Smooth muscle cell (in vitro differentiated cells): ENCODE data around the gene NKX1-2. TPM values are rescaled to one million over a fixed set of nuclear protein-coding genes. Genes with fewer than 3 reads are reported as not detected.

Experiments
- DNase-seq: peaks from one replicate; lab custom pipeline; 2025; ENCODE audit not compliant: unreplicated experiment; lab: John Stamatoyannopoulos, UW
- H2AFZ ChIP-seq: fragments of 200-600 bp; sonication (generic); 2 replicates; pipeline ENCODE4 v1.6.0; 2016; ENCODE audit warnings: antibody characterized with exemption, low read depth, mild to moderate bottlenecking
- H3F3A ChIP-seq: fragments of 200-600 bp; sonication (generic); 2 replicates; pipeline ENCODE4 v1.6.0; 2017; ENCODE audit warnings: antibody characterized with exemption, low read depth
- H3K27ac ChIP-seq: fragments of 200-600 bp; sonication (generic); 2 replicates; pipeline ENCODE4 v1.5.1; 2016; ENCODE audit warnings: low read depth, mild to moderate bottlenecking
- H3K27me3 ChIP-seq: fragments of 200-600 bp; sonication (generic); 2 replicates; pipeline ENCODE4 v1.6.1; 2016; ENCODE audit warnings: low read depth, mild to moderate bottlenecking
- H3K36me3 ChIP-seq: fragments of 200-600 bp; sonication (generic); 2 replicates; pipeline ENCODE4 v1.5.1; 2016; ENCODE audit warnings: low read depth
- H3K4me1 ChIP-seq: fragments of 200-600 bp; sonication (generic); 2 replicates; pipeline ENCODE4 v1.5.1; 2016; ENCODE audit warnings: low read depth
- H3K4me2 ChIP-seq: fragments of 200-600 bp; sonication (generic); 2 replicates; pipeline ENCODE4 v1.6.0; 2016; ENCODE audit warnings: mild to moderate bottlenecking
- H3K4me3 ChIP-seq: fragments of 200-600 bp; sonication (generic); 2 replicates; pipeline ENCODE4 v1.5.1; 2016; ENCODE audit warnings: mild to moderate bottlenecking
- H3K79me2 ChIP-seq: fragments of 200-600 bp; sonication (generic); 2 replicates; pipeline ENCODE4 v1.6.0; 2016; ENCODE audit warnings: low read depth, mild to moderate bottlenecking
- H3K9ac ChIP-seq: fragments of 200-600 bp; sonication (generic); 2 replicates; pipeline ENCODE4 v1.6.0; 2016; ENCODE audit warnings: low read depth
- H3K9me3 ChIP-seq: fragments of 200-600 bp; sonication (generic); replicated peaks from 2 replicates; pipeline ENCODE4 v1.5.1; 2016; ENCODE audit warnings: low read depth
- H4K20me1 ChIP-seq: fragments of 200-600 bp; sonication (generic); 2 replicates; pipeline ENCODE4 v1.6.0; 2016; ENCODE audit warnings: low read depth
- WGBS: methylation state at CpG from one replicate; pipeline ENCODE4 v1.1.7; 2016; ENCODE audit warnings: low lambda C conversion rate; 5-methylcytosine and 5-hydroxymethylcytosine counted together
- polyA plus RNA-seq: library from polyadenylated mRNA; unstranded; fragments of >200 nt; fragmentation: Nextera tagmentation; extraction: Ambion mirVana; gene quantifications from 2 replicates; pipeline ENCODE4 v1.2.1, GENCODE V29; 2016
- total RNA-seq: library from RNA; depleted of rRNA; stranded (reverse); fragments of >200 nt; gene quantifications from 2 replicates; pipeline ENCODE4 v1.2.3, GENCODE V29; 2014
- TF ChIP-seq, protein P1 (sequence below): fragments of 200-600 bp; sonication (generic); IDR thresholded peaks from 2 replicates; pipeline ENCODE4 v1.5.1; 2017; ENCODE audit warnings: borderline replicate concordance, mild to moderate bottlenecking, antibody characterized with exemption; ENCODE audit not compliant: insufficient read depth, poor library complexity, severe bottlenecking

Gene NKX1-2
- total and polyA plus RNA-seq, 2 experiments from 2014 or later = not detected

GRCh38 chr10:124465777-124466488 is 16.1 kb upstream of the NKX1-2 start:
- no peaks in the 10 kb centered on the region for H3F3A ChIP-seq
- no peak overlapping the region for H3K27ac ChIP-seq
- H3K4me3 ChIP-seq = no peak overlapping the region
- peaks cover 5% of the 10 kb centered on the region for H3K4me1 ChIP-seq
- no peak overlapping the region for H3K4me2 ChIP-seq
- no peaks in the 10 kb centered on the region for H3K9me3 ChIP-seq
- TF ChIP-seq, protein P1, sequence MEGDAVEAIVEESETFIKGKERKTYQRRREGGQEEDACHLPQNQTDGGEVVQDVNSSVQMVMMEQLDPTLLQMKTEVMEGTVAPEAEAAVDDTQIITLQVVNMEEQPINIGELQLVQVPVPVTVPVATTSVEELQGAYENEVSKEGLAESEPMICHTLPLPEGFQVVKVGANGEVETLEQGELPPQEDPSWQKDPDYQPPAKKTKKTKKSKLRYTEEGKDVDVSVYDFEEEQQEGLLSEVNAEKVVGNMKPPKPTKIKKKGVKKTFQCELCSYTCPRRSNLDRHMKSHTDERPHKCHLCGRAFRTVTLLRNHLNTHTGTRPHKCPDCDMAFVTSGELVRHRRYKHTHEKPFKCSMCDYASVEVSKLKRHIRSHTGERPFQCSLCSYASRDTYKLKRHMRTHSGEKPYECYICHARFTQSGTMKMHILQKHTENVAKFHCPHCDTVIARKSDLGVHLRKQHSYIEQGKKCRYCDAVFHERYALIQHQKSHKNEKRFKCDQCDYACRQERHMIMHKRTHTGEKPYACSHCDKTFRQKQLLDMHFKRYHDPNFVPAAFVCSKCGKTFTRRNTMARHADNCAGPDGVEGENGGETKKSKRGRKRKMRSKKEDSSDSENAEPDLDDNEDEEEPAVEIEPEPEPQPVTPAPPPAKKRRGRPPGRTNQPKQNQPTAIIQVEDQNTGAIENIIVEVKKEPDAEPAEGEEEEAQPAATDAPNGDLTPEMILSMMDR = no peak
- no peak overlapping the region for H3K9ac ChIP-seq
- no peaks in the 10 kb centered on the region for H4K20me1 ChIP-seq
- H3K79me2 ChIP-seq = no peaks in the 10 kb centered on the region
- no peaks in the 10 kb centered on the region for H3K27me3 ChIP-seq
- WGBS = 61% methylated on average over 9 of the region's 9 CpGs
- H3K36me3 ChIP-seq = no peaks in the 10 kb centered on the region
- no peak overlapping the region for H2AFZ ChIP-seq
- DNase-seq = no peak

GRCh38 chr10:124465003-124465776 is 15.4 kb upstream of the NKX1-2 start:
- DNase-seq = no peak
- no peak overlapping the region for H3K4me3 ChIP-seq
- no peak overlapping the region for H3K27ac ChIP-seq
- H3K4me1 ChIP-seq = peaks cover under 1% of the 10 kb centered on the region
- no peaks in the 10 kb centered on the region for H3F3A ChIP-seq
- WGBS = 81% methylated on average over 17 of the region's 17 CpGs
- H3K4me2 ChIP-seq = no peak overlapping the region
- no peak overlapping the region for H2AFZ ChIP-seq
- no peaks in the 10 kb centered on the region for H3K27me3 ChIP-seq
- H4K20me1 ChIP-seq = no peaks in the 10 kb centered on the region
- no peaks in the 10 kb centered on the region for H3K9me3 ChIP-seq
- no peaks in the 10 kb centered on the region for H3K79me2 ChIP-seq
- no peaks in the 10 kb centered on the region for H3K36me3 ChIP-seq
- H3K9ac ChIP-seq = no peak overlapping the region
- TF ChIP-seq, protein P1 = no peak

- Histone ChIP-seq H3K9ac (no peak overlapping the region), H3K27ac (no peak overlapping the region), H2AFZ (no peak overlapping the region), H3K4me1 (no peaks in the 10 kb centered on the region), H3K4me3 (no peak overlapping the region), H3K36me3 (no peaks in the 10 kb centered on the region), H3K4me2 (no peak overlapping the region), H3K79me2 (no peaks in the 10 kb centered on the region), H3K9me3 (no peaks in the 10 kb centered on the region), H3F3A (no peaks in the 10 kb centered on the region), H3K27me3 (no peaks in the 10 kb centered on the region), H4K20me1 (no peaks in the 10 kb centered on the region)
- WGBS = 84% methylated on average over 9 of the region's 9 CpGs
- DNase-seq = no peak
- TF ChIP-seq, protein P1 = no peak
Measured at GRCh38 chr10:124464028-124464965, 14.5 kb upstream of the NKX1-2 start.
